HEK293 (cell line): ENCODE results near the gene TPRN.

Experiments used
- CTCF ChIA-PET: fragments of 350-600 bp; formaldehyde crosslinking; extraction: SDS; loops from one replicate; lab custom pipeline; 2021; ENCODE audit warnings: antibody characterized with exemption; lab: Yijun Ruan, JAX
- POLR2A ChIA-PET: fragments of 300-600 bp; formaldehyde crosslinking; extraction: SDS; loops from one replicate; lab custom pipeline; 2020; ENCODE audit warnings: antibody characterized with exemption, inconsistent platforms; lab: Yijun Ruan, JAX
- H3K27ac ChIP-seq: fragments of 200-500 bp; sonication (Bioruptor generic); 2 replicates; pipeline ENCODE4 v1.5.1; 2014; ENCODE audit warnings: low read depth, low read length, control low read depth, inconsistent platforms; ENCODE audit errors: extremely low read depth
- H3K36me3 ChIP-seq, 2 experiments: fragments of 200-500 bp in 1 of 2; sonication (Bioruptor generic) in 1 of 2; 1 replicate in 1 of 2; 2 replicates in 1 of 2; pipeline ENCODE4 v1.5.1; 2014 to 2017; ENCODE audit warnings: inconsistent platforms in 2 of 2, low read length in 2 of 2; ENCODE audit not compliant: control insufficient read depth in 2 of 2, insufficient read depth in 1 of 2
- H3K4me1 ChIP-seq: fragments of 200-500 bp; sonication (Bioruptor generic); 2 replicates; pipeline ENCODE4 v1.5.1; 2014; ENCODE audit warnings: mild to moderate bottlenecking, low read length, inconsistent platforms; ENCODE audit not compliant: control insufficient read depth, insufficient read depth
- H3K4me3 ChIP-seq: 2 replicates; pipeline ENCODE4 v1.5.1; 2011; ENCODE audit warnings: low read depth, mild to moderate bottlenecking, control low read depth, low read length, moderate library complexity
- H3K9me3 ChIP-seq: fragments of 200-500 bp; sonication (Bioruptor generic); 2 replicates; pipeline ENCODE4 v1.5.1; 2014; ENCODE audit warnings: low read depth, low read length, inconsistent platforms; ENCODE audit not compliant: control insufficient read depth, insufficient read depth
- GLI2 ChIP-seq: fragments of 450-650 bp; formaldehyde crosslinking; IDR thresholded peaks from 2 replicates; pipeline ENCODE4; 2017; ENCODE audit warnings: missing biosample characterization, missing genetic modification characterization, low read depth, borderline replicate concordance
- GLIS1 ChIP-seq: fragments of 450-650 bp; formaldehyde crosslinking; IDR thresholded peaks from 2 replicates; pipeline ENCODE4 v1.5.1; 2016; ENCODE audit warnings: missing biosample characterization, missing genetic modification characterization
- IKZF3 ChIP-seq: fragments of 450-650 bp; IDR thresholded peaks from 2 replicates; pipeline ENCODE4 v1.5.0; 2018; ENCODE audit warnings: missing biosample characterization, mild to moderate bottlenecking, missing genetic modification characterization, moderate library complexity
- MZF1 ChIP-seq: fragments of 450-650 bp; formaldehyde crosslinking; IDR thresholded peaks from 2 replicates; pipeline ENCODE4 v1.5.1; 2017; ENCODE audit warnings: missing biosample characterization, missing genetic modification characterization, borderline replicate concordance
- OSR2 ChIP-seq: fragments of 450-650 bp; formaldehyde crosslinking; IDR thresholded peaks from 2 replicates; pipeline ENCODE4 v1.5.1; 2016; ENCODE audit warnings: missing biosample characterization, missing genetic modification characterization
- SP7 ChIP-seq: fragments of 450-650 bp; formaldehyde crosslinking; IDR thresholded peaks from 2 replicates; pipeline ENCODE4 v1.5.1; 2016; ENCODE audit warnings: missing biosample characterization, missing genetic modification characterization
- ZBTB17 ChIP-seq: fragments of 450-650 bp; formaldehyde crosslinking; IDR thresholded peaks from 2 replicates; pipeline ENCODE4 v1.5.1; 2016; ENCODE audit warnings: missing biosample characterization, missing genetic modification characterization
- ZBTB8A ChIP-seq: fragments of 450-650 bp; formaldehyde crosslinking; IDR thresholded peaks from 2 replicates; pipeline ENCODE4 v1.5.1; 2016; ENCODE audit warnings: missing biosample characterization, missing genetic modification characterization
- ZFHX2 ChIP-seq: fragments of 450-650 bp; formaldehyde crosslinking; conservative IDR thresholded peaks from 2 replicates; pipeline ENCODE4 v1.5.1; 2016; ENCODE audit warnings: missing biosample characterization, missing genetic modification characterization
- ZNF10 ChIP-seq: fragments of 450-650 bp; formaldehyde crosslinking; IDR thresholded peaks from 2 replicates; pipeline ENCODE4 v1.5.1; 2017; ENCODE audit warnings: missing biosample characterization, missing genetic modification characterization
- ZNF121 ChIP-seq: fragments of 450-650 bp; formaldehyde crosslinking; IDR thresholded peaks from 2 replicates; pipeline ENCODE4 v1.5.1; 2016; ENCODE audit warnings: missing biosample characterization, missing genetic modification characterization
- ZNF155 ChIP-seq: fragments of 450-650 bp; formaldehyde crosslinking; IDR thresholded peaks from 2 replicates; pipeline ENCODE4 v1.5.1; 2016; ENCODE audit warnings: missing biosample characterization, missing genetic modification characterization
- ZNF2 ChIP-seq: fragments of 450-650 bp; formaldehyde crosslinking; IDR thresholded peaks from 2 replicates; pipeline ENCODE4 v1.5.1; 2016; ENCODE audit warnings: missing biosample characterization, missing genetic modification characterization
- ZNF24 ChIP-seq: fragments of 450-650 bp; formaldehyde crosslinking; IDR thresholded peaks from 2 replicates; pipeline ENCODE4 v1.5.1; 2016; ENCODE audit warnings: missing biosample characterization, missing genetic modification characterization
- ZNF302 ChIP-seq: fragments of 450-650 bp; formaldehyde crosslinking; IDR thresholded peaks from 2 replicates; pipeline ENCODE4 v1.5.1; 2016; ENCODE audit warnings: missing biosample characterization, missing genetic modification characterization, low read depth
- ZNF335 ChIP-seq: fragments of 450-650 bp; formaldehyde crosslinking; conservative IDR thresholded peaks from 2 replicates; pipeline ENCODE4 v1.5.1; 2016; ENCODE audit warnings: missing biosample characterization, missing genetic modification characterization
- ZNF514 ChIP-seq: fragments of 450-650 bp; formaldehyde crosslinking; IDR thresholded peaks from 2 replicates; pipeline ENCODE4 v1.5.1; 2016; ENCODE audit warnings: missing biosample characterization, missing genetic modification characterization
- ZNF561 ChIP-seq: fragments of 450-650 bp; IDR thresholded peaks from 2 replicates; pipeline ENCODE4 v1.5.1; 2018; ENCODE audit warnings: missing biosample characterization, missing genetic modification characterization, borderline replicate concordance
- ZNF596 ChIP-seq: fragments of 450-650 bp; IDR thresholded peaks from 2 replicates; pipeline ENCODE4 v1.5.0; 2018; ENCODE audit warnings: missing biosample characterization, mild to moderate bottlenecking, missing genetic modification characterization, moderate library complexity
- ZNF600 ChIP-seq: fragments of 450-650 bp; formaldehyde crosslinking; IDR thresholded peaks from 2 replicates; pipeline ENCODE4 v1.5.1; 2016; ENCODE audit warnings: missing biosample characterization, missing genetic modification characterization
- ZNF626 ChIP-seq: fragments of 450-650 bp; sonication (Bioruptor Pico); formaldehyde crosslinking; IDR thresholded peaks from 2 replicates; pipeline ENCODE4 v1.5.1; 2018; ENCODE audit warnings: missing biosample characterization, missing genetic modification characterization, inconsistent platforms
- ZNF658 ChIP-seq: fragments of 450-650 bp; formaldehyde crosslinking; IDR thresholded peaks from 2 replicates; pipeline ENCODE4; 2016; ENCODE audit warnings: missing biosample characterization, missing genetic modification characterization
- ZNF664 ChIP-seq: fragments of 450-650 bp; formaldehyde crosslinking; IDR thresholded peaks from 2 replicates; pipeline ENCODE4 v1.5.1; 2016; ENCODE audit warnings: missing biosample characterization, missing genetic modification characterization
- ZNF747 ChIP-seq: fragments of 450-650 bp; formaldehyde crosslinking; IDR thresholded peaks from 2 replicates; pipeline ENCODE4 v1.5.1; 2016; ENCODE audit warnings: missing biosample characterization, missing genetic modification characterization
- ZNF785 ChIP-seq: fragments of 450-650 bp; formaldehyde crosslinking; IDR thresholded peaks from 2 replicates; pipeline ENCODE4 v1.5.1; 2016; ENCODE audit warnings: missing biosample characterization, missing genetic modification characterization
- ZSCAN30 ChIP-seq: fragments of 450-650 bp; IDR thresholded peaks from 2 replicates; pipeline ENCODE4 v1.5.1; 2018; ENCODE audit warnings: missing biosample characterization, mild to moderate bottlenecking, missing genetic modification characterization, moderate library complexity
- TF ChIP-seq, protein P1 (sequence below): fragments of 450-650 bp; IDR thresholded peaks from 2 replicates; pipeline ENCODE4 v1.5.1; 2018; ENCODE audit warnings: missing biosample characterization, missing genetic modification characterization
- TF ChIP-seq, protein P2 (sequence below): fragments of 450-650 bp; formaldehyde crosslinking; optimal IDR thresholded peaks from 2 replicates; pipeline ENCODE3; 2016; ENCODE audit warnings: missing biosample characterization, mild to moderate bottlenecking, missing genetic modification characterization
- TF ChIP-seq, protein P3 (sequence below): fragments of 450-650 bp; formaldehyde crosslinking; IDR thresholded peaks from 2 replicates; pipeline ENCODE4 v1.5.1; 2016; ENCODE audit warnings: missing biosample characterization, missing genetic modification characterization
- TF ChIP-seq, protein P4 (sequence below): fragments of 450-650 bp; formaldehyde crosslinking; IDR thresholded peaks from 2 replicates; pipeline ENCODE4 v1.5.1; 2016; ENCODE audit warnings: missing biosample characterization, missing genetic modification characterization

The TPRN gene

DNA sequence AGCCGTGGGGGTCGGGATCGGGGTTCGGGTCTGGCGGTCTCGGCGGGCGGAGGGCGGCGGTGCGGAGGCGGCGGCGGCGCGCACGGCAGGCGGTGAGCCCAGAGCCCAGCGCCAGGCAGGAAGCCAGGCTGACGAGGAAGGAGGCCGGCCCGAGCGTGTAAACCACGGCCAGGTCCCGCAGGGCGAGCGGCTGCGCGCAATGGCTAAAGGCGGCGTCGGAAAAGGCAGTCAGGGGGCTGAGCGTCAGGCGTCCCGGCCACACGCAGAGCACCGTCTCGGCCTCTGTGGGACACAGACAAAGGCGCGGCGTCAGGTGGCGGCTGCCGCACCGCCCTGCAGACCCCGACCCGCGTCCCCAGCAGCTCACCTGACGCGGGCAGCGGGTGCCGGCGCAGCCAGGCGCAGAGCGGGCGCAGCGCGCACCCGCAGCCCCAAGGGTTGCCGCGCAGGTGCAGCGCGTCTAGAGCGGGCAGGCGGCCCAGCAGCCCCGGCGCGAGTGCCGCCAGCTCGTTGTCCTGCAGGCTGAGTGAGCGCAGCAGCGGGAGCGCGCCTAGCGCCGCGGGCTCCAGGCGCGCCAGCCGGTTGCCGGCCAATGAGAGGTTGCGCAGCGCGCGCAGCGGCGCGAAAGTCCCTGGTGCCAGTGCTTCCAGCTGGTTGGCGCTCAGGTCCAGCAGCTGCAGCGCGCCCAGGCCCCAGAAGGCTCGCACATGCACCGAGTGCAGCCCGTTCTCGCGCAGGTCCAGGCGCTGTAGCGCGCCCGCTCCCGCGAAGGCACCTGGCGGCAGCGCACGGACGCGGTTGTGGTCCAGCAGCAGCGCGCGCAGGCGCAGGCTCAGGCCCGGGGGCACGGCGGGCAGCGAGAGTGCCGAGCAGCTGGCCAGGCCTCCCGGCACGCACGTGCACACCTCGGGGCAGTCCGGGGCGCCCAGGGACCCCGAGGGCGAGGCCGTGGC lies 31.4 kb downstream of the TPRN start:
- H3K27ac ChIP-seq = no peak overlapping the region; the same call in 1 of the 2 replicates
- POLR2A ChIA-PET = interaction anchor here (1.1 to 7.4 kb wide), 8 partner anchors 10 to 72 kb away, joined by 3 to 53 read pairs (median 10); partner anchors contain the start of genes ANAPC2, SSNA1 and TUBB4B
- peaks cover 0 to 3% of the 10 kb centered on the region in 2 experiments; a peak in 1 of 3 replicates for H3K36me3 ChIP-seq
- H3K9me3 ChIP-seq = no peaks in the 10 kb centered on the region
- CTCF ChIA-PET = interaction anchor here (0.6 to 1.8 kb wide), 5 partner anchors 21 to 99 kb away, joined by 3 to 6 read pairs (median 4); partner anchors contain the start of gene RNF224
- H3K4me3 ChIP-seq = peak overlapping the region; percentile 40
- no peaks in the 10 kb centered on the region; the same call in 1 of the 2 replicates for H3K4me1 ChIP-seq
- TF ChIP-seq OSR2 (tag by site-specific recombination) (no peak), ZNF664 (no peak), MZF1 (tag by site-specific recombination) (no peak), IKZF3 (0 out of 2 replicates have a peak, but pooled peaks have one; percentile 7), GLI2 (tag by site-specific recombination) (no peak), ZNF596 (tag by site-specific recombination) (no peak), ZNF514 (tag by site-specific recombination) (no peak), ZNF785 (tag by site-specific recombination) (no peak), GLIS1 (tag by site-specific recombination) (no peak), ZNF600 (peak; percentile 86), ZBTB17 (tag by site-specific recombination) (peak; percentile 61; the same call in 1 of the 2 replicates), ZNF302 (tag by site-specific recombination) (no peak), ZNF24 (tag by site-specific recombination) (no peak), ZNF155 (tag by site-specific recombination) (no peak), ZNF626 (tag by site-specific recombination) (no peak), SP7 (0 out of 2 replicates have a peak, but pooled peaks have one; percentile 47), ZNF561 (peak; percentile 76; the same call in 1 of the 2 replicates), ZSCAN30 (tag by site-specific recombination) (0 out of 2 replicates have a peak, but pooled peaks have one; percentile 69), ZFHX2 (tag by site-specific recombination) (no peak; the same call in 1 of the 2 replicates), ZNF10 (tag by site-specific recombination) (0 out of 2 replicates have a peak, but pooled peaks have one; percentile 8), ZNF335 (tag by site-specific recombination) (peak; percentile 60), ZNF658 (tag by site-specific recombination) (no peak), ZNF121 (no peak), ZBTB8A (tag by site-specific recombination) (peak; percentile 80), ZNF2 (tag by site-specific recombination) (no peak; the same call in 1 of the 2 replicates), ZNF747 (tag by site-specific recombination) (no peak)
- TF ChIP-seq, protein P1, sequence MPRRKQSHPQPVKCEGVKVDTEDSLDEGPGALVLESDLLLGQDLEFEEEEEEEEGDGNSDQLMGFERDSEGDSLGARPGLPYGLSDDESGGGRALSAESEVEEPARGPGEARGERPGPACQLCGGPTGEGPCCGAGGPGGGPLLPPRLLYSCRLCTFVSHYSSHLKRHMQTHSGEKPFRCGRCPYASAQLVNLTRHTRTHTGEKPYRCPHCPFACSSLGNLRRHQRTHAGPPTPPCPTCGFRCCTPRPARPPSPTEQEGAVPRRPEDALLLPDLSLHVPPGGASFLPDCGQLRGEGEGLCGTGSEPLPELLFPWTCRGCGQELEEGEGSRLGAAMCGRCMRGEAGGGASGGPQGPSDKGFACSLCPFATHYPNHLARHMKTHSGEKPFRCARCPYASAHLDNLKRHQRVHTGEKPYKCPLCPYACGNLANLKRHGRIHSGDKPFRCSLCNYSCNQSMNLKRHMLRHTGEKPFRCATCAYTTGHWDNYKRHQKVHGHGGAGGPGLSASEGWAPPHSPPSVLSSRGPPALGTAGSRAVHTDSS (tag by site-specific recombination) = no peak
- TF ChIP-seq, protein P2, sequence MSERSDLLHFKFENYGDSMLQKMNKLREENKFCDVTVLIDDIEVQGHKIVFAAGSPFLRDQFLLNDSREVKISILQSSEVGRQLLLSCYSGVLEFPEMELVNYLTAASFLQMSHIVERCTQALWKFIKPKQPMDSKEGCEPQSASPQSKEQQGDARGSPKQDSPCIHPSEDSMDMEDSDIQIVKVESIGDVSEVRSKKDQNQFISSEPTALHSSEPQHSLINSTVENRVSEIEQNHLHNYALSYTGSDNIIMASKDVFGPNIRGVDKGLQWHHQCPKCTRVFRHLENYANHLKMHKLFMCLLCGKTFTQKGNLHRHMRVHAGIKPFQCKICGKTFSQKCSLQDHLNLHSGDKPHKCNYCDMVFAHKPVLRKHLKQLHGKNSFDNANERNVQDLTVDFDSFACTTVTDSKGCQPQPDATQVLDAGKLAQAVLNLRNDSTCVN (tag by site-specific recombination) = peak; percentile 93
- TF ChIP-seq, protein P3, sequence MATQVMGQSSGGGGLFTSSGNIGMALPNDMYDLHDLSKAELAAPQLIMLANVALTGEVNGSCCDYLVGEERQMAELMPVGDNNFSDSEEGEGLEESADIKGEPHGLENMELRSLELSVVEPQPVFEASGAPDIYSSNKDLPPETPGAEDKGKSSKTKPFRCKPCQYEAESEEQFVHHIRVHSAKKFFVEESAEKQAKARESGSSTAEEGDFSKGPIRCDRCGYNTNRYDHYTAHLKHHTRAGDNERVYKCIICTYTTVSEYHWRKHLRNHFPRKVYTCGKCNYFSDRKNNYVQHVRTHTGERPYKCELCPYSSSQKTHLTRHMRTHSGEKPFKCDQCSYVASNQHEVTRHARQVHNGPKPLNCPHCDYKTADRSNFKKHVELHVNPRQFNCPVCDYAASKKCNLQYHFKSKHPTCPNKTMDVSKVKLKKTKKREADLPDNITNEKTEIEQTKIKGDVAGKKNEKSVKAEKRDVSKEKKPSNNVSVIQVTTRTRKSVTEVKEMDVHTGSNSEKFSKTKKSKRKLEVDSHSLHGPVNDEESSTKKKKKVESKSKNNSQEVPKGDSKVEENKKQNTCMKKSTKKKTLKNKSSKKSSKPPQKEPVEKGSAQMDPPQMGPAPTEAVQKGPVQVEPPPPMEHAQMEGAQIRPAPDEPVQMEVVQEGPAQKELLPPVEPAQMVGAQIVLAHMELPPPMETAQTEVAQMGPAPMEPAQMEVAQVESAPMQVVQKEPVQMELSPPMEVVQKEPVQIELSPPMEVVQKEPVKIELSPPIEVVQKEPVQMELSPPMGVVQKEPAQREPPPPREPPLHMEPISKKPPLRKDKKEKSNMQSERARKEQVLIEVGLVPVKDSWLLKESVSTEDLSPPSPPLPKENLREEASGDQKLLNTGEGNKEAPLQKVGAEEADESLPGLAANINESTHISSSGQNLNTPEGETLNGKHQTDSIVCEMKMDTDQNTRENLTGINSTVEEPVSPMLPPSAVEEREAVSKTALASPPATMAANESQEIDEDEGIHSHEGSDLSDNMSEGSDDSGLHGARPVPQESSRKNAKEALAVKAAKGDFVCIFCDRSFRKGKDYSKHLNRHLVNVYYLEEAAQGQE (tag by site-specific recombination) = peak; percentile 84
- TF ChIP-seq, protein P4, sequence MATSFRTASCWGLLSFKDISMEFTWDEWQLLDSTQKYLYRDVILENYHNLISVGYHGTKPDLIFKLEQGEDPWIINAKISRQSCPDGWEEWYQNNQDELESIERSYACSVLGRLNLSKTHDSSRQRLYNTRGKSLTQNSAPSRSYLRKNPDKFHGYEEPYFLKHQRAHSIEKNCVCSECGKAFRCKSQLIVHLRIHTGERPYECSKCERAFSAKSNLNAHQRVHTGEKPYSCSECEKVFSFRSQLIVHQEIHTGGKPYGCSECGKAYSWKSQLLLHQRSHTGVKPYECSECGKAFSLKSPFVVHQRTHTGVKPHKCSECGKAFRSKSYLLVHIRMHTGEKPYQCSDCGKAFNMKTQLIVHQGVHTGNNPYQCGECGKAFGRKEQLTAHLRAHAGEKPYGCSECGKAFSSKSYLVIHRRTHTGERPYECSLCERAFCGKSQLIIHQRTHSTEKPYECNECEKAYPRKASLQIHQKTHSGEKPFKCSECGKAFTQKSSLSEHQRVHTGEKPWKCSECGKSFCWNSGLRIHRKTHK = no peak
